CD4-positive, alpha-beta T cell (primary cell): Measurements from ENCODE around the gene RMI1. TPM values are rescaled to one million over a fixed set of nuclear protein-coding genes. Genes with fewer than 3 reads are reported as not detected.

Experiments
- ATAC-seq: fragments of 200-7000 bp; cut with Tn5 transposase; one replicate; pipeline ENCODE4 v1.10.0; 2022; ENCODE audit warnings: mild to moderate bottlenecking; ENCODE audit not compliant: poor library complexity
- CTCF ChIA-PET: fragments of 350-600 bp; sonication (Branson Sonifier 250); formaldehyde crosslinking; loops from one replicate; lab custom pipeline; 2021; ENCODE audit warnings: antibody characterized with exemption, inconsistent platforms; lab: Charles Lee
- POLR2A ChIA-PET: fragments of 350-600 bp; sonication (Branson Sonifier 250); formaldehyde crosslinking; loops from one replicate; lab custom pipeline; 2021; ENCODE audit warnings: antibody characterized with exemption, inconsistent platforms; lab: Charles Lee
- DNase-seq, 14 experiments: peaks; one replicate each; pipeline ENCODE4 v3.0.0-alpha.2; 2013 to 2020; ENCODE audit warnings: mixed read lengths in 2 of 14
- H3K27ac ChIP-seq, 2 donors: one replicate each; pipeline versions ENCODE4 v1.5.1 to v1.7.0; 2013; ENCODE audit warnings: low read length in 2 of 2, low read depth in 1 of 2, mild to moderate bottlenecking in 1 of 2
- H3K27me3 ChIP-seq, 2 experiments: 1 replicate in 1 of 2; 2 replicates in 1 of 2; pipeline versions ENCODE4 v1.6.1 to v1.7.0; 2013; ENCODE audit warnings: low read length in 2 of 2, control low read depth in 1 of 2, mild to moderate bottlenecking in 1 of 2, moderate library complexity in 1 of 2; ENCODE audit not compliant: insufficient read depth in 2 of 2, control insufficient read depth in 1 of 2
- H3K36me3 ChIP-seq: one replicate; pipeline ENCODE4 v1.6.1; 2013; ENCODE audit warnings: low read length, control low read depth; ENCODE audit not compliant: insufficient read depth
- H3K4me1 ChIP-seq: one replicate; pipeline ENCODE4 v1.6.1; 2013; ENCODE audit warnings: low read length, control low read depth; ENCODE audit not compliant: insufficient read depth
- H3K4me3 ChIP-seq: one replicate; pipeline ENCODE4 v1.5.1; 2013; ENCODE audit warnings: mild to moderate bottlenecking, low read length, moderate library complexity
- H3K9me3 ChIP-seq, 2 experiments: 1 replicate in 1 of 2; 2 replicates in 1 of 2; pipeline versions ENCODE4 v1.6.1 to v1.7.0; 2013; ENCODE audit warnings: low read length in 2 of 2, mild to moderate bottlenecking in 2 of 2, control low read depth in 1 of 2, moderate library complexity in 1 of 2; ENCODE audit not compliant: control insufficient read depth in 1 of 2, insufficient read depth in 1 of 2
- H3K27ac Mint-ChIP-seq: one replicate; pipeline ENCODE4 v1.8.0; 2020; ENCODE audit warnings: mixed read lengths
- H3K27me3 Mint-ChIP-seq: one replicate; pipeline ENCODE4 v1.8.0; 2021; ENCODE audit warnings: mixed read lengths
- H3K36me3 Mint-ChIP-seq: one replicate; pipeline ENCODE4 v1.8.0; 2021; ENCODE audit warnings: low read depth, mixed read lengths
- H3K4me1 Mint-ChIP-seq: one replicate; pipeline ENCODE4 v1.8.0; 2021; ENCODE audit warnings: low read depth, mixed read lengths
- H3K4me3 Mint-ChIP-seq: one replicate; pipeline ENCODE4 v1.8.0; 2020; ENCODE audit warnings: mild to moderate bottlenecking, mixed read lengths
- H3K9me3 Mint-ChIP-seq: one replicate; pipeline ENCODE4 v1.8.0; 2020; ENCODE audit warnings: mixed read lengths
- CTCF ChIP-seq: fragments of 200-600 bp; IDR thresholded peaks from one replicate; pipeline ENCODE4 v1.8.0; 2022; ENCODE audit warnings: antibody characterized with exemption, mild to moderate bottlenecking
- intact Hi-C, 2 experiments: fragments of 100-400 bp; cut with DNase I in 1 of 2; cut with micrococcal nuclease in 1 of 2; formaldehyde crosslinking; loops; one replicate each; pipeline versions ENCODE4 v1.15.1 to v1.9.0; 2023 to 2025; cut with DNase I, micrococcal nuclease
- total RNA-seq, 174 experiments: library from RNA in 2 of 174; stranded (reverse) in 2 of 174; gene quantifications; one replicate each; pipeline ENCODE4 v1.2.3 and lab custom pipeline; 2021 to 2026

RMI1 gene
- total RNA-seq, 2 experiments from 2014 or later: 0.66 to 1.2 TPM

GRCh38 chr9:83975300-83975699 is 5.3 kb upstream of the RMI1 start:
- H3K27me3 ChIP-seq: no peaks in the 10 kb centered on the region
- H3K4me1 ChIP-seq: peaks cover 12% of the 10 kb centered on the region
- POLR2A ChIA-PET: no interaction called here
- no peaks in the 10 kb centered on the region for H3K9me3 ChIP-seq
- Mint-ChIP-seq H3K27ac (peak overlapping the region; percentile 58), H3K27me3 (no peaks in the 10 kb centered on the region), H3K4me1 (peaks cover 83% of the 10 kb centered on the region), H3K36me3 (peaks cover 100% of the 10 kb centered on the region), H3K4me3 (peak overlapping the region; percentile 60), H3K9me3 (no peaks in the 10 kb centered on the region)
- H3K27ac ChIP-seq: no peak overlapping the region
- CTCF ChIA-PET: no interaction called here
- TF ChIP-seq CTCF: no peak
- DNase-seq (no peak), ATAC-seq (no peak)
- peaks cover 78% of the 10 kb centered on the region for H3K36me3 ChIP-seq
- H3K4me3 ChIP-seq: no peak overlapping the region
- intact Hi-C loops: loop anchor here in 1 of 2 experiments (5.0 to 10.0 kb wide), 2 partner anchors 348 to 1970 kb away; partner anchors contain the start of gene NAA35

GRCh38 chr9:83976372-83976771 is 4.2 kb upstream of the RMI1 start:
- CTCF ChIA-PET: no interaction called here
- no peak for TF ChIP-seq CTCF
- no peak for ATAC-seq
- Histone ChIP-seq H3K27me3 (no peaks in the 10 kb centered on the region), H3K4me3 (no peak overlapping the region), H3K27ac (peak overlapping the region in 1 of 2 donors; percentile 18), H3K36me3 (peaks cover 68% of the 10 kb centered on the region), H3K4me1 (peaks cover 15% of the 10 kb centered on the region), H3K9me3 (no peaks in the 10 kb centered on the region)
- peaks cover 97% of the 10 kb centered on the region for H3K36me3 Mint-ChIP-seq
- no peaks in the 10 kb centered on the region for H3K27me3 Mint-ChIP-seq
- intact Hi-C loops: loop anchor here in 1 of 2 experiments (2.0 to 10.0 kb wide), 3 partner anchors 18 to 1968 kb away; partner anchors contain the start of gene NAA35
- POLR2A ChIA-PET: interaction anchor here (5.6 kb wide), 1 partner anchor 13 kb away, joined by 77 read pairs; no protein-coding TSS in a partner anchor
- H3K9me3 Mint-ChIP-seq: no peaks in the 10 kb centered on the region
- peaks cover 85% of the 10 kb centered on the region for H3K4me1 Mint-ChIP-seq
- H3K27ac Mint-ChIP-seq: peak overlapping the region; percentile 100
- H3K4me3 Mint-ChIP-seq: peak overlapping the region; percentile 39
- DNase-seq: no peak

- no peak overlapping the region for H3K4me3 ChIP-seq
- no peaks in the 10 kb centered on the region for H3K9me3 ChIP-seq
- intact Hi-C loops: loop anchor here in 1 of 2 experiments (2.0 to 10.0 kb wide), 3 partner anchors 18 to 1968 kb away; partner anchors contain the start of gene NAA35
- H3K36me3 Mint-ChIP-seq: peaks cover 90% of the 10 kb centered on the region
- ChIA-PET CTCF (no interaction called here), POLR2A (interaction anchor here (5.6 kb wide), 1 partner anchor 14 kb away, joined by 77 read pairs; no protein-coding TSS in a partner anchor)
- H3K27me3 Mint-ChIP-seq: no peaks in the 10 kb centered on the region
- no peaks in the 10 kb centered on the region for H3K27me3 ChIP-seq
- peak overlapping the region in 1 of 2 donors; percentile 18 for H3K27ac ChIP-seq
- DNase-seq (no peak), ATAC-seq (no peak)
- no peaks in the 10 kb centered on the region for H3K9me3 Mint-ChIP-seq
- no peak for TF ChIP-seq CTCF
- peaks cover 16% of the 10 kb centered on the region for H3K4me1 ChIP-seq
- H3K36me3 ChIP-seq: peaks cover 59% of the 10 kb centered on the region
- H3K4me3 Mint-ChIP-seq: peak overlapping the region; percentile 100
- H3K27ac Mint-ChIP-seq: peak overlapping the region; percentile 100
- peaks cover 81% of the 10 kb centered on the region for H3K4me1 Mint-ChIP-seq
Observed at GRCh38 chr9:83977196-83977595, 3.4 kb upstream of the RMI1 start.
